Stimulated activated naive CD8-positive, alpha-beta T cell treated with anti-CD3 and anti-CD28 coated beads, Interleukin-15, Interleukin-2, amounts not matched to agents 100 ng/mL and 50 ng/mL, for 24 hours (primary cell): Measurements from ENCODE around the gene S100A7.
"Not testable (repeated sequence)": the region's sequence is repeated elsewhere in the genome, so short reads cannot be mapped to it uniquely, and the experiment has no call there.

ENCODE experiments used
- H3K27ac Mint-ChIP-seq: one replicate; pipeline ENCODE4 v1.8.0; 2021; ENCODE audit warnings: mild to moderate bottlenecking, mixed read lengths
- H3K27me3 Mint-ChIP-seq: one replicate; pipeline ENCODE4 v1.8.0; 2021; ENCODE audit warnings: mixed read lengths
- H3K36me3 Mint-ChIP-seq: one replicate; pipeline ENCODE4 v1.8.0; 2021; ENCODE audit warnings: low read depth, mixed read lengths
- H3K4me1 Mint-ChIP-seq: one replicate; pipeline ENCODE4 v1.8.0; 2021; ENCODE audit warnings: low read depth, mixed read lengths
- H3K4me3 Mint-ChIP-seq: one replicate; pipeline ENCODE4 v1.8.0; 2021; ENCODE audit warnings: mild to moderate bottlenecking, mixed read lengths
- H3K9me3 Mint-ChIP-seq: one replicate; pipeline ENCODE4 v1.8.0; 2021; ENCODE audit warnings: mixed read lengths

The S100A7 gene

DNA sequence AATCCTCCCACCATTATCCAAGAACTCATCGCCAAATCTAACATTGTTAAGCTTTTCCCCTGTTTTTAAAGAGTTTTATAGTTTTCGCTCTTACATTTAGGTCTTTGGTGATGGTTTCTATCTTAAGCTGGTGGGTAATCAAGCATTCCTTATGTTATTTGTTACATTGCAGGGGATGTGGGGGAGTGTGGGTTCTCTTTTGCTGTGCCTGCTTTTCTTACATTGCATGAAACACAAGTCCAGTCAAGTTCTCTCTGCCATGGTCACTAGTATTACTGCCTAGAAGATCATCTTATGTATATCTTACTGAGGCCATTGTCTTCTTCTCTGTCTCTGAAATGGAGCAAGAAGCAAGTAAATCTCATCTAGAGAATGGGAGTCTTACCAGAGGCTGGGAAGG is 27.3 kb upstream of the S100A7 start:
- H3K4me3 Mint-ChIP-seq, result no peak overlapping the region
- H3K4me1 Mint-ChIP-seq, result no peaks in the 10 kb centered on the region
- H3K36me3 Mint-ChIP-seq, result no peaks in the 10 kb centered on the region
- no peaks in the 10 kb centered on the region for H3K9me3 Mint-ChIP-seq
- peaks cover 24% of the 10 kb centered on the region for H3K27me3 Mint-ChIP-seq
- no peak overlapping the region for H3K27ac Mint-ChIP-seq

- H3K4me1 Mint-ChIP-seq, result no peaks in the 10 kb centered on the region
- H3K36me3 Mint-ChIP-seq, result no peaks in the 10 kb centered on the region
- no peak overlapping the region for H3K4me3 Mint-ChIP-seq
- no peaks in the 10 kb centered on the region for H3K9me3 Mint-ChIP-seq
- peaks cover 41% of the 10 kb centered on the region for H3K27me3 Mint-ChIP-seq
- H3K27ac Mint-ChIP-seq, result no peak overlapping the region
Measured at GRCh38 chr1:153485863-153486262, 25.4 kb upstream of the S100A7 start.

DNA sequence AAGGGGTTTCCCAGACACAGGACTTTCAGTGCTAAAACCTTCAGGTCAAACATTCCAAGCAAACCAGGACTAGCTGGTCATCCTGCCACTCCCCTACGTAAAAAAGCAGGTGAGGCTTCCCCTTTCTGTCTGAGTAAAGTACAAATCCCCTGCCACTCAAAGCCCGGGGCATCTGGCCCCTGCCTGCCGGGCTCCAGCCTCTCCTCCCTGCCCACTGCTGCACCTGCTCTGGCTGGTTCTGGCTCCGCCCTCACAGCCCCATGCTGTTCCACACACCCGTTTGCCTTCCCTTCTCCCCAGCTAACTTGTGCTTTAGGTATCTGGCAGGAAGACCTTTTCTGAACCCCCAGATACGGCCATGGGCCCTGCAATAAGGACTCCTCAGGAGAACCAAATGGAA is 23.3 kb upstream of the S100A7 start:
- Mint-ChIP-seq H3K9me3 (no peaks in the 10 kb centered on the region), H3K4me1 (no peaks in the 10 kb centered on the region), H3K4me3 (no peak overlapping the region), H3K27me3 (peaks cover 48% of the 10 kb centered on the region), H3K36me3 (no peaks in the 10 kb centered on the region), H3K27ac (no peak overlapping the region)

GRCh38 chr1:153481124-153481523 is 20.7 kb upstream of the S100A7 start:
- Mint-ChIP-seq H3K9me3 (no peaks in the 10 kb centered on the region), H3K4me1 (no peaks in the 10 kb centered on the region), H3K4me3 (no peak overlapping the region), H3K27me3 (peaks cover 41% of the 10 kb centered on the region), H3K36me3 (no peaks in the 10 kb centered on the region), H3K27ac (no peak overlapping the region)

DNA sequence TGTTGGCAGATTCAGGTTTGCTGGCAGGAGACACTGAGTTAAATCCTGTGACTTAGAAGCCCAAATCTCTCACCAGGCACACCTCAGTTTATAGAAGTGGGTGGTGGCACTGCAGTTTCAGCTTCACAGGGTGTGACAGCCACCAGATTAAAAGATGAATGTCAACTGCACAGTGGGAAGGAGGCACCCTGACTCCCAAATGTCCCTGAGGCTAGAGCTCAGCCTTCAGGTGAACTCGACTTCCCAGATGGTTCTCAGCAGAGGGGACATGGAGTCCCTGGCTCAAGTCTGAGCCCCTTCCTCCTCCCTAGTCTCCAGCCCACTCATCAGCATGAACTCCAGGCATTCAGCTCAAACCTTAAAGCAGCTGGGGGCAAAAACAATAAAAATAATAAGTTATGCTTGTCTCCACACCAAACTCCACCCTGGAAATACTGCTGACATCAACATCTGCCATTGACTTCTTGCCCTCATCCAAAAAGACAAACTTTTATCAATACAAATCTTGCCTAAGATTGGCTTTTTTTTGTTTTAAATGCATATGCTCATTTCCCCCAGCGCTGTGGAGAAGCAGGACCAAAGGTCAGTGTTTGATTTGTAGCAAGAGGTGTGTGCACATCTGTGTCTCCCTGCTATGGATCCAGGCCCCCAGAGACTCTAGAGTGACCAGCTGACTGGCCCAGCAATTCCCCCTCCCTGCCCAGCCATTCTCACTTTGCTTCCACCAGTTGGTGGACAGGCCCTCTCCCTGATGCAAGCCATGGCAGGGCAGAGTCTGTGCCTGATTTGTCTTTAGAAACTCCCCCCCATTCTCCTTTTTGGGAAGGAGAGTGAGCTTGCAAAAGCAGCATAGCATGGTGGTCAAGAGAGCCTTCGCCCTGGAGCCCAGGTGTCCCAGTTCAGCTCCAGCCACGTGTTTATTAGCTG is 18.5 kb upstream of the S100A7 start:
- peaks cover 36% of the 10 kb centered on the region for H3K27me3 Mint-ChIP-seq
- no peaks in the 10 kb centered on the region for H3K36me3 Mint-ChIP-seq
- no peak overlapping the region for H3K27ac Mint-ChIP-seq

DNA sequence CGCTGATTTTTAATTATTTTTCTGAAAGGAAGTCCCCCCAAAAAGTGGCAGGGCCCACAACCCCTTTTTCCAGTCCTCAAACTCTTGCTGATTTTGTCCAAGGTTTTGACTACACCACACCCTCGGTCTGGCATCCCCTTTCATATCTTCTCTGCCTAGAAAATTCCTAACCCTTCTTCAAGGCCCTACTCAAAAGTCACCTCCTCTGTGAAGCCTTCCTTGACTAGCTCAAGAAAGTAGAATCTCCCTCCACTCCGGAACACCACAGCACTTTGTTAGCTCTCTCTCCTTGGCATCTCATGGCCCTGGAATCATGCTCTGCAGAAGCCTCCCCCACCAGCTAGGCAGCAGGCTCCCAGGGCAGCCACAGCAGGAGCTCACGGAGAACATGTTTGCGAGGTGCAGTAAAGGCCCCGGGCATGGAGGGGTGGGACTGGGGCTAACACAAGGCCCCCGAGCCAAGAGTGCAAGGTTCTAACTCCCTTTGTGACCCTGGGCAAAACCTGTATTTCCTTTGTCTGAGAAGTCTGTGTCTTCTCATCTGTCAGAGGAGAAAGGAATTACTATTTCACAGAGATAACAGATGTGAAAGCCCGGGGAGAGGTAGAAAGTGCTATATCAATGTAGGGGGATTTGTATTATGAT is 17.7 kb upstream of the S100A7 start:
- Mint-ChIP-seq H3K27me3 (peaks cover 31% of the 10 kb centered on the region), H3K4me1 (no peaks in the 10 kb centered on the region), H3K27ac (no peak overlapping the region), H3K36me3 (no peaks in the 10 kb centered on the region), H3K9me3 (no peaks in the 10 kb centered on the region), H3K4me3 (no peak overlapping the region)

More for the DNA sequence above, 18.5 kb upstream of the S100A7 start:
- Mint-ChIP-seq H3K4me1 (no peaks in the 10 kb centered on the region), H3K9me3 (no peaks in the 10 kb centered on the region), H3K4me3 (no peak overlapping the region)

- no peak overlapping the region for H3K4me3 Mint-ChIP-seq
- no peak overlapping the region for H3K27ac Mint-ChIP-seq
- peaks cover 19% of the 10 kb centered on the region for H3K27me3 Mint-ChIP-seq
- no peaks in the 10 kb centered on the region for H3K4me1 Mint-ChIP-seq
- H3K9me3 Mint-ChIP-seq, result peaks cover 10% of the 10 kb centered on the region
- no peaks in the 10 kb centered on the region for H3K36me3 Mint-ChIP-seq
Measured at GRCh38 chr1:153476491-153477093, 16.1 kb upstream of the S100A7 start.

- Mint-ChIP-seq H3K4me1 (no peaks in the 10 kb centered on the region), H3K4me3 (no peak overlapping the region), H3K27ac (no peak overlapping the region), H3K27me3 (peaks cover 12% of the 10 kb centered on the region), H3K9me3 (peaks cover 10% of the 10 kb centered on the region), H3K36me3 (no peaks in the 10 kb centered on the region)
Measured at GRCh38 chr1:153475282-153475681, 14.8 kb upstream of the S100A7 start.

- Mint-ChIP-seq H3K4me1 (no peaks in the 10 kb centered on the region), H3K27ac (no peak overlapping the region), H3K4me3 (no peak overlapping the region), H3K36me3 (no peaks in the 10 kb centered on the region), H3K9me3 (peaks cover 10% of the 10 kb centered on the region), H3K27me3 (peaks cover 16% of the 10 kb centered on the region)
Measured at GRCh38 chr1:153474347-153474746, 13.9 kb upstream of the S100A7 start.

- no peak overlapping the region for H3K4me3 Mint-ChIP-seq
- H3K9me3 Mint-ChIP-seq, result peaks cover 10% of the 10 kb centered on the region
- no peaks in the 10 kb centered on the region for H3K4me1 Mint-ChIP-seq
- H3K27me3 Mint-ChIP-seq, result peaks cover 37% of the 10 kb centered on the region
- no peak overlapping the region for H3K27ac Mint-ChIP-seq
- no peaks in the 10 kb centered on the region for H3K36me3 Mint-ChIP-seq
Measured at GRCh38 chr1:153470707-153471106, 10.3 kb upstream of the S100A7 start.

DNA sequence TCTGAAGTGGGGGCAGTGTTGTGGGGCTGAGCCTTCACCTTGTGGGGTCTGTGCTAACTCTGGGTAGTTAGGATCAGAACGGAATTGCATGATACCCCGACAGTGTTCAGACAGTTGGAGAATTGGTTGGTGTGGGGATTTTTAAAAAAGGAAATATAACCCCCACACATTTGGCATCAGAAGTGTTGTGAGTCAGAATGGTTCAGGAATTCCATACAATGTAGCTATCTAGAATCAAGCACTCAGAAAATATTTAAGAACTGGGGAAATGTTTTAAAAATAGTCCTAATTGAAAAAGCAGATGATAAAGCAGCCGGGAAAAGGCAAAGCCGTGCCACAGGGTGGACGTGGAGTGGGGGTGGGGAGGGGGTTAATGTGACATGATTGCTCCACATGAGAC is 6.5 kb upstream of the S100A7 start:
- Mint-ChIP-seq H3K4me1 (no peaks in the 10 kb centered on the region), H3K9me3 (no peaks in the 10 kb centered on the region), H3K4me3 (no peak overlapping the region), H3K27me3 (peaks cover 50% of the 10 kb centered on the region), H3K36me3 (no peaks in the 10 kb centered on the region), H3K27ac (no peak overlapping the region)

- H3K27ac Mint-ChIP-seq, result no peak overlapping the region
- no peaks in the 10 kb centered on the region for H3K4me1 Mint-ChIP-seq
- H3K36me3 Mint-ChIP-seq, result no peaks in the 10 kb centered on the region
- H3K4me3 Mint-ChIP-seq, result no peak overlapping the region
- peaks cover 50% of the 10 kb centered on the region for H3K27me3 Mint-ChIP-seq
- no peaks in the 10 kb centered on the region for H3K9me3 Mint-ChIP-seq
Measured at GRCh38 chr1:153465811-153466636, 5.6 kb upstream of the S100A7 start.

DNA sequence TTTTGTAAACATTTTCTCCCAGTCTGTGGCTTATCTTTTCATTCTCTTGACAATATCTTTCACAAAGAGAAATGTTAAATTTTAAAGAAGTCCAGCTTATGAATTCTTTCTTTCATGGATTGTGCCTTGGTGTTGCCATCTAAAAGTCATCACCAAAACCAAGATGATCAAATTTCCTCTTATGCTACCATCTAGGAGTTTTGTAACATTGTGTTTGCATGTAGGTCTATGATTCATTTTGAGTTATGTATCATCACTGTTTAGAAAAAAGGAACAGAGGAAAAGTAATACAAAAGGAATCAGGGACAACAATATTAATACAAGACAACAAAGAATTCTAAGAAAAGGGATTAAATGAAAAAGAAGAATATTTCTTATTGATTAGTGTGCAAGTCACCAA is 2.3 kb upstream of the S100A7 start:
- peaks cover 37% of the 10 kb centered on the region for H3K27me3 Mint-ChIP-seq
- H3K9me3 Mint-ChIP-seq, H3K36me3 Mint-ChIP-seq, H3K27ac Mint-ChIP-seq, H3K4me3 Mint-ChIP-seq, H3K4me1 Mint-ChIP-seq: not testable (repeated sequence)

- Mint-ChIP-seq H3K4me1 (no peaks in the 10 kb centered on the region), H3K36me3 (no peaks in the 10 kb centered on the region), H3K27me3 (peaks cover 29% of the 10 kb centered on the region), H3K9me3 (no peaks in the 10 kb centered on the region), H3K27ac (no peak overlapping the region), H3K4me3 (no peak overlapping the region)
Measured at GRCh38 chr1:153459655-153460054, 796 bp downstream of the S100A7 start.
